Neuronal stem cell (in vitro differentiated cells): ENCODE data around the gene NEUROG3.
"Not testable (repeated sequence)": the region's sequence is repeated elsewhere in the genome, so short reads cannot be mapped to it uniquely, and the experiment has no call there.

ENCODE experiments used
- DNase-seq: peaks from one replicate; pipeline ENCODE4 v3.0.0-alpha.2; 2013; ENCODE audit warnings: low spot score
- H2AFZ ChIP-seq: one replicate; pipeline ENCODE4 v1.6.1; 2013; ENCODE audit warnings: mild to moderate bottlenecking, low read length, inconsistent platforms
- H2AK5ac ChIP-seq: 2 replicates; pipeline ENCODE4 v1.6.1; 2013; ENCODE audit warnings: low read depth, mild to moderate bottlenecking, inconsistent platforms, low read length, moderate library complexity, mixed read lengths
- H2BK120ac ChIP-seq: 2 replicates; pipeline ENCODE4 v1.6.1; 2013; ENCODE audit warnings: low read depth, mild to moderate bottlenecking, inconsistent platforms, low read length, moderate library complexity, mixed read lengths
- H2BK12ac ChIP-seq: one replicate; pipeline ENCODE4 v1.6.1; 2013; ENCODE audit warnings: low read length, inconsistent platforms
- H2BK15ac ChIP-seq: 2 replicates; pipeline ENCODE4 v1.6.1; 2013; ENCODE audit warnings: mild to moderate bottlenecking, low read length, inconsistent platforms, mixed read lengths
- H2BK5ac ChIP-seq: one replicate; pipeline ENCODE4 v1.6.1; 2013; ENCODE audit warnings: inconsistent platforms, mild to moderate bottlenecking, low read length, moderate library complexity
- H3K14ac ChIP-seq: one replicate; pipeline ENCODE4 v1.6.1; 2013; ENCODE audit warnings: low read length, inconsistent platforms
- H3K18ac ChIP-seq: 2 replicates; pipeline ENCODE4 v1.6.1; 2013; ENCODE audit warnings: low read length, inconsistent platforms
- H3K23ac ChIP-seq: 2 replicates; pipeline ENCODE4 v1.6.1; 2013; ENCODE audit warnings: low read depth, mild to moderate bottlenecking, mixed read lengths, low read length, inconsistent platforms; ENCODE audit not compliant: poor library complexity
- H3K27ac ChIP-seq: replicated peaks from 3 replicates; pipeline ENCODE4 v1.5.1; 2013; ENCODE audit warnings: low read length, inconsistent platforms
- H3K27me3 ChIP-seq, 3 experiments: 2 replicates each; pipeline ENCODE4 v1.6.1; 2013; ENCODE audit warnings: low read length in 3 of 3, mild to moderate bottlenecking in 2 of 3, inconsistent platforms in 1 of 3, low read depth in 1 of 3, mixed read lengths in 1 of 3, moderate library complexity in 1 of 3; ENCODE audit not compliant: control insufficient read depth in 3 of 3, insufficient read depth in 3 of 3
- H3K36me3 ChIP-seq, 2 donors: replicated peaks in 1 of 2; 2 replicates each; pipeline ENCODE4 v1.6.1; 2013; ENCODE audit warnings: low read length in 2 of 2; ENCODE audit not compliant: control insufficient read depth in 2 of 2, insufficient read depth in 2 of 2
- H3K4ac ChIP-seq: 2 replicates; pipeline ENCODE4 v1.6.1; 2013; ENCODE audit warnings: inconsistent platforms, mild to moderate bottlenecking, low read length, moderate library complexity
- H3K4me1 ChIP-seq, 2 donors: 1 replicate in 1 of 2; 2 replicates in 1 of 2; pipeline ENCODE4 v1.6.1; 2013; ENCODE audit warnings: low read length in 2 of 2, low read depth in 1 of 2; ENCODE audit not compliant: control insufficient read depth in 2 of 2, insufficient read depth in 1 of 2
- H3K4me2 ChIP-seq: one replicate; pipeline ENCODE4 v1.6.1; 2013; ENCODE audit warnings: mild to moderate bottlenecking, low read length, inconsistent platforms; ENCODE audit not compliant: insufficient read depth, poor library complexity, severe bottlenecking
- H3K4me3 ChIP-seq, 2 donors: 2 replicates each; pipeline ENCODE4 v1.5.1; 2013; ENCODE audit warnings: low read length in 2 of 2, mild to moderate bottlenecking in 2 of 2, inconsistent platforms in 1 of 2, moderate library complexity in 1 of 2
- H3K79me1 ChIP-seq: one replicate; pipeline ENCODE4 v1.6.1; 2013; ENCODE audit warnings: low read depth, mild to moderate bottlenecking, inconsistent platforms, low read length, moderate library complexity
- H3K9ac ChIP-seq: one replicate; pipeline ENCODE4 v1.6.1; 2013; ENCODE audit warnings: mild to moderate bottlenecking, low read depth, low read length, inconsistent platforms; ENCODE audit not compliant: poor library complexity
- H3K9me3 ChIP-seq, 2 donors: replicated peaks in 1 of 2; 2 replicates each; pipeline versions ENCODE3 to v1.6.1; 2013; ENCODE audit warnings: low read length in 2 of 2, mild to moderate bottlenecking in 2 of 2, inconsistent platforms in 1 of 2, low read depth in 1 of 2, mixed read lengths in 1 of 2, moderate library complexity in 1 of 2; ENCODE audit not compliant: control insufficient read depth in 2 of 2, insufficient read depth in 1 of 2
- H4K8ac ChIP-seq: one replicate; pipeline ENCODE4 v1.6.1; 2013; ENCODE audit warnings: low read depth, mild to moderate bottlenecking, inconsistent platforms, low read length, moderate library complexity
- H4K91ac ChIP-seq: one replicate; pipeline ENCODE4 v1.6.1; 2013; ENCODE audit warnings: low read length, low read depth, mild to moderate bottlenecking, inconsistent platforms; ENCODE audit not compliant: poor library complexity
- WGBS, 2 donors: extraction: QIAGEN DNeasy Blood & Tissue Kit; methylation state at CpG; one replicate each; pipeline ENCODE4 v1.1.7; 2013; ENCODE audit warnings: missing lambda C conversion rate in 2 of 2, mixed read lengths in 1 of 2; ENCODE audit not compliant: insufficient read length in 2 of 2, insufficient replicate concordance in 1 of 2; ENCODE audit errors: extremely low coverage in 2 of 2; 5-methylcytosine and 5-hydroxymethylcytosine counted together

Gene NEUROG3

DNA sequence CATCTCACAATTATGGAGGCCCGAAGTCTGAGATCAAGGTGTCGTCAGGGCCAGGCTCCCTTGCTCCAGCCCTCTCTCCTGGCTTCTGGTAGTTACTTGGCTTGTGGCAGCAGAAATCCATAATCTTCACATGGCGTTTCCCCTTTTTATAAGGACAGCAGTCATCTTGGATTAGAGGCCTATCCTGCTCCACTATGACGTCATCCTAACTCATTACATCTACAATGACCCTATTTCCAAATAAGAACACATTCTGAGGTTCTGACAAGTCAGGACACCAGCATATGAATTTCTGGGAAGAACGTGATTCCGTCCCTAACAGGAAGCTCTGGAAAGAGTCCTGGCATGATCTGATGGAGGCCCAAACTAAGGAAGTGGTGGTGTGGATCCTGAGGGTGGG lies 35.8 kb downstream of the NEUROG3 start:
- WGBS, 2 donors = no CpG with 5 or more reads among the region's 6 CpGs
- Histone ChIP-seq H2BK12ac (no peak overlapping the region), H2AFZ (no peak overlapping the region), H4K91ac (no peak overlapping the region), H3K18ac (no peak overlapping the region), H3K27me3 (peaks cover 0 to 10% (median 0%) of the 10 kb centered on the region in 3 experiments), H3K79me1 (no peaks in the 10 kb centered on the region), H3K4me1 (no peaks in the 10 kb centered on the region), H3K27ac (no peak overlapping the region), H2AK5ac (no peak overlapping the region), H2BK15ac (no peak overlapping the region), H3K9me3 (peaks cover 12 to 20% of the 10 kb centered on the region in 2 donors), H2BK120ac (no peak overlapping the region), H3K14ac (no peak overlapping the region), H3K4me3 (no peak overlapping the region), H3K23ac (no peak overlapping the region), H2BK5ac (no peak overlapping the region), H3K9ac (no peak overlapping the region), H3K4me2 (no peak overlapping the region), H3K4ac (no peak overlapping the region), H3K36me3 (no peaks in the 10 kb centered on the region), H4K8ac (no peak overlapping the region)
- DNase-seq = no peak

DNA sequence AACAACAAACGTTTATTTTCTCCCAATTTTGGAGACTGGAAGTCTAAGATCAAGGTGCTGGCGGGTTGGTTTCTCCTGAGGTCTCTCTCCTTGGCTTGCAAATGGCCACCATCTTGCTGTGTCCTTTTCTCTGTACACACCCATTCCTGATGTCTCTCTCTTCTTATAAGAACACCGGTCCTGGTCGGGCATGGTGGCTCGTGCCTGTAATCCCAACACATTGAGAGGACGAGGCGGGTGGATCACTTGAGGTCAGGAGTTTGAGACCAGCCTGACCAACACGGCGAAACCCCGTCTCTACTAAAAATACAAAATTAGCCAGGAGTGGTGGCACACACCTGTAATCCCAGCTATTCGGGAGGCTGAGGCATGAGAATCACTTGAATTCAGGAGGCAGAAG lies 36.7 kb downstream of the NEUROG3 start:
- not testable (repeated sequence) for H2AFZ ChIP-seq, H2BK120ac ChIP-seq, H4K8ac ChIP-seq, H3K4ac ChIP-seq, H3K9ac ChIP-seq, H3K18ac ChIP-seq, H4K91ac ChIP-seq, H3K23ac ChIP-seq, H2BK15ac ChIP-seq, DNase-seq, H3K4me1 ChIP-seq, H2AK5ac ChIP-seq, H3K79me1 ChIP-seq, H2BK5ac ChIP-seq, H3K27me3 ChIP-seq, H3K36me3 ChIP-seq, H3K4me2 ChIP-seq, H3K27ac ChIP-seq, H3K4me3 ChIP-seq, H2BK12ac ChIP-seq, H3K14ac ChIP-seq
- H3K9me3 ChIP-seq = peaks cover 9 to 18% of the 10 kb centered on the region in 2 donors
- WGBS, 2 donors = no CpG with 5 or more reads among the region's 11 CpGs

DNA sequence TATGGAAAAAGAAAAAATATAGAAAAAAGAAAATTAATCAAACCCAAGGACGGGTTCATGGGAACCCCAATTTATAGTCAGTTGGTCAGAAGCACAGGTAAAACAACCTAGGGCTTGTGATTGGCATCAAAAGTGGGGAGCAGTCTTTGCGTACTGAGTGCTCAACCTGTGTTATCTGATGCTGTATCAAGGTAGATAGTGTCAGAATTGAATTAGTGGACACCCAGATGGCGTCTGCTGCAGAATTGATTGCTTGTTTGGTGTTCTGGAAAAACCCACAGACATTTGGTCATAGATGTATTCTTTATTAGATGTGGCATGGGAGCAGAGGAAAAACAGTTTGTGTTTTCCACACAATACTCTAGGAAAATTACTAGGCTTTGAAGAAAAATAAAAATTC lies 39.6 kb downstream of the NEUROG3 start:
- no peak overlapping the region for H3K23ac ChIP-seq
- WGBS, 2 donors = no CpG with 5 or more reads among the region's 3 CpGs

DNA sequence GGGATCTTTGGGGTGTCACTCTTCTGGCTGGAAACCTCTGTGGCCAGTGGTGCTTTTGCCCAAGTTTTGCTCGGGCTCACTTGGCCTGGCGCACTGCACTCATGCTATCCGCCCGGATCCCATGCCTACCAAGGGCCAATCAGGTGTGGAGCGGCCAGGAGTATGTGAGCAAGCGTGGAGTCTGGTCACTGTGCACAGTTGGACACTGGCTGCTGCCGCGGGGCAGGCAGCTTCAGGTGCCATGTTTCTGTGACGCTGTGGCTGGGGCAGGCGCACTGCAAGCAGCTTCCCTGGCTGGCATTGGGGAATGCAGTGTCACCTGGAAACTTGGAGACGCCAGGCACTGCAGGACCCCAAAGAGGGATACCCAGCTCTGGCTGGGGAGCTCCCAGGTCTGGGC lies 45.3 kb downstream of the NEUROG3 start:
- Histone ChIP-seq H3K4me3 (no peak overlapping the region), H3K9me3 (peaks cover 0 to 2% of the 10 kb centered on the region in 2 donors), H2BK120ac (no peak overlapping the region), H3K4me1 (no peaks in the 10 kb centered on the region), H3K4me2 (no peak overlapping the region), H2AFZ (no peak overlapping the region), H2BK5ac (no peak overlapping the region), H3K4ac (no peak overlapping the region), H3K14ac (no peak overlapping the region), H4K91ac (no peak overlapping the region), H3K18ac (no peak overlapping the region), H2BK12ac (no peak overlapping the region), H4K8ac (no peak overlapping the region), H3K36me3 (no peaks in the 10 kb centered on the region), H3K79me1 (no peaks in the 10 kb centered on the region), H3K9ac (no peak overlapping the region), H2BK15ac (no peak overlapping the region), H2AK5ac (no peak overlapping the region), H3K27me3 (peaks cover 0 to 13% (median 0%) of the 10 kb centered on the region in 3 experiments), H3K27ac (no peak overlapping the region), H3K23ac (no peak overlapping the region)
- no CpG with 5 or more reads among the region's 11 CpGs for WGBS, 2 donors
- no peak for DNase-seq

More for the DNA sequence above, 39.6 kb downstream of the NEUROG3 start:
- Histone ChIP-seq H4K8ac (no peak overlapping the region), H3K9ac (no peak overlapping the region), H2BK120ac (no peak overlapping the region), H3K27ac (no peak overlapping the region), H2BK5ac (no peak overlapping the region), H3K14ac (no peak overlapping the region), H3K9me3 (peaks cover 0 to 2% of the 10 kb centered on the region in 2 donors), H2BK12ac (no peak overlapping the region), H2AK5ac (no peak overlapping the region), H3K4me1 (no peaks in the 10 kb centered on the region), H3K18ac (no peak overlapping the region), H3K4ac (no peak overlapping the region), H3K36me3 (no peaks in the 10 kb centered on the region), H2BK15ac (no peak overlapping the region), H3K4me3 (no peak overlapping the region), H3K27me3 (peaks cover 0 to 11% (median 0%) of the 10 kb centered on the region in 3 experiments), H4K91ac (no peak overlapping the region), H3K79me1 (no peaks in the 10 kb centered on the region), H2AFZ (no peak overlapping the region), H3K4me2 (no peak overlapping the region)
- no peak for DNase-seq
